Stimulated activated CD4-positive, alpha-beta T cell treated with anti-CD3 and anti-CD28 coated beads, Interleukin-2, amount 100 ng/mL, for 4 hours (primary cell): ENCODE measurements around the gene PSPH.

Experiments
- DNase-seq: peaks from one replicate; pipeline ENCODE4 v3.0.0-alpha.2; 2020; ENCODE audit warnings: low read depth

The PSPH gene

GRCh38 chr7:55996856-55997500 lies 54.3 kb downstream of the PSPH start:
- no peak for DNase-seq

DNA sequence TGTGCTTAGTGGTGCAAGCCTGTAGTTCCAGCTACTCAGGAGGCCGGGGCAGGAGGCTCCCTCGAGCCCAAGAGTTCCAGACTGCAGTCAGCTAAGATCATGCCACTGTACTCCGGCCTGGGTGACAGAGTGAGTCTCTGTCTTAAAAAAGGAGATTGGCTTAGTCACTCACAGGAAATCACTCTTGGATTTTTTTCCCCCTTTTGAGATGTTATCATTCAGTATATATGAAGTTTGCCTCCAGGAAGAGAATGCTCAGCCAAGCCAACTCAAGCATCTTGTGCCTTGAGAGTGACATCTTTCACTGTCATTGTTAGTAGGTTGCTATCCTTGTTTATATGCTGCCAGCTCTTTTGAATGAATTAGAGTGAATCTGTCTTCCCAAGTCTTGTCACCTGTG lies 58.9 kb downstream of the PSPH start:
- no peak for DNase-seq

DNA sequence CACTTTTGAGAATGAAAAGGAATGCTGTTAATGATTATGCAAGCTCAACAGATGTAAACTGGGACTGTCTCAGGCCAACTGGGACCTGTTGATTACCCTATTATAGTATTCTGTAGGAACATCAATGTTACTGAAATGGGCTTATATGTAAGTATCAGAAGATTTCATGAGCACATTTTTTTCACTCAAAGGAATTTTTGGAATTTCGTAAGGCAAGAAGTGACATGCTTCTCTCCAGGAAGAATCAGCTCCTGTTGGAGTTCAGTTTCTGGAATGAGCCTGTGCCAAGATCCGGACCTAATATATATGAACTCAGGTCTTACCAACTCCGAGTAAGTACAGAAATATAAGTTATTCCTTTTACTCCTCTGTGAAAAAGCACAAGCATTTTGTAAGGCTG lies 67.7 kb downstream of the PSPH start:
- DNase-seq: no peak

DNA sequence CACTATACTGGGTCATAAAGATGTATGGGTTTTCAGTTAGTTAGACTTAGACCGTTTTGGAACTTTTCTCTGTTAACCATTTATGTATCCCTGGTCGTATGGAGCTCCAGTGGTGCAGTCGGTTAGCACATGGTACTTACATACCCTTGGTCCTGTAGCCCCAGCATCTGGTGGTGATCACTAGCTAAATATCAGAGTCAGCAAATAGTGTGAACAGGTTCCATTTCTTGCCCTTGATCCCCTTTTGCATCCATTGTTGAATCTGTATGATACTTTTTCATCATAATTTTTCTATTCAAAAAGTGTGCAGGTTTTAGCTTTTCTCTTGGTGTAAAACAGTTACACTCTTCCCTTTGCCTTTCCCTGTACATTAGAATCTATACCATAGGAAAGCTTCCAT lies 71.0 kb downstream of the PSPH start:
- no peak for DNase-seq

DNA sequence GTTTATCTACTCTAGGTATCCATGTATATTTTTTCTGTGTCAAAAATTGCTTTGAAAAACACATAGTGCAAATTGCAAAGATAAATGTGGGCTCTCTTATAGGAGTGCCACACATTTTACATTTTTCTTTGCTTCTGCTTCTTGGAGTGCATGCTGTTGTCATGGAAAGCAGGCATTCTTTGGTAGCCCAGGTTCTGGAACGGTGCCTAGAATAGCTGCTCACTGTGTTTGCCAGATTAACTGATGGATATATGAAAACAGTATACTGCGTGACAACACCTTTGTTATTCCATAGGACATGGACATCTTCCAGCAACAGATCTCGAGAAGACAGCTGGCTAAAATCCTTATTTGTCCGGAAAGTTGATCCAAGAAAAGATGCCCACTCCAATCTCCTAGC lies 73.4 kb downstream of the PSPH start:
- no peak for DNase-seq

DNA sequence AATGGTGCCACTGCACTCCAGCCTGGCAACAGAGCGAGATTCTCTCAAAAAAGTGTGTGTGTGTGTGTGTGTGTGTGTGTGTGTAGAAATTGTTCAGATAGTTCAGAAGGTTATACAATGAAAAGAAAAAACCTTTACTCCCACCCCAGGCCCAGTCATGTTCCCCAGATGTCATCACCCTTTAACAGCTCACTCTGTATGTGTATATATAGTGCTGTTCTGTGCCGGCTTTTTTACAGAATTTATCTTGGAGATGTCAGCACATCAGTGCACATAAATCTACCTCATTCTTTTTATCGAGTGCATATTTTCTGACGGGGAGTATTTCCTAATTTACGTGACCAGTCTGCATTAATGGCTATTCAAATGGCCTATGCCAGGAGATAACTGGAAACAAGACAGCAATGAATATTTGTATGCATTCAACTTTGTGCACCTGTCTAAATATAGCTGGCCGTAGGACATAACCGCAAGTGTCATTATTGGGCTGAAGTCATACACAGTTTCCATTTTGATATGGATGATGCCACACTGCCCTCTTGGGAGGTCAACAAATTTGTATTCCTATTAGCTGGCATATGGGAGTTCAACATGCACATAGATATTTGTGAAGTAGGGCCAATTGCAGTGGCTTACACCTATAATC lies 75.1 kb downstream of the PSPH start:
- DNase-seq: no peak

- DNase-seq: no peak
Measured at GRCh38 chr7:55973747-55974250, 77.4 kb downstream of the PSPH start.

GRCh38 chr7:55970978-55971377 lies 80.3 kb downstream of the PSPH start:
- no peak for DNase-seq

DNA sequence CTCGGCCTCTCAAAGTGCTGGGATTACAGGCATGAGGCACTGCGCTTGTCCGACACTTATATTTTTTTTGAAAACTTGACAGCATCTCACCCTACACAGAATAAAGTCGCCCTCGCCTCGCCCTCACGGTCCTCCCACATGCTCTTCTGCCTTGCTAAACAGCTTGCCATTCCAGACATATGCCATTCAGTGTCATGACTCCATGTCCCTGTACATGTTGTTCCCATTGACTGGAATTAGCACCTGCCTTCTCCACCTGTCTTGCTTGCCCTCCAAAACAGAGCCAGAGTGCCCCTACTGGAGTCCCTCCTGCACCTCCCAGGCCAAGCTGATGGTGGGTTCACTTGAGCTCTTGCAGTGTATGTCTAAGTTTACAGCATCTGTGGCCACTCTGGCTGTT lies 80.7 kb downstream of the PSPH start:
- DNase-seq: no peak

DNA sequence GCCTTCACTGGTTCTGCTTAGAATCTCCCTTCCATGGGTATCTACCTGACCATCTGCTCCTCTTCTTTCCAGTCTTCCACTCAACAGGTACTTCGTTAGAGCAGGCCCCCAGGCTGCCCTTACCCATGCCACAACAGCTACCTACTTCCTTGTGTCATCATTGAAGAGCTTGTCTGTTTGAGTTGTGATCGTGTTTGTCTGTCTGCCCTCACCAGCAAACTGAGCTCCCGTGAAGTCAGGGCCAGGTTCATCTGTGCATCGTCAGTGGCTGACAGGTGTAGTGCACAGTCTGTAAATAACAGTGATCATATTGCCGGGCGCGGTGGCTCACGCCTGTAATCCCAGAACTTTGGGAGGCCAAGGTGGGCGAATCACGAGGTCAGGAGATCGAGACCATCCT lies 81.9 kb downstream of the PSPH start:
- DNase-seq: no peak

- DNase-seq: no peak
Measured at GRCh38 chr7:55966851-55967250, 84.4 kb downstream of the PSPH start.

GRCh38 chr7:55965805-55966421 lies 85.3 kb downstream of the PSPH start:
- DNase-seq: no peak

GRCh38 chr7:55965100-55965470 lies 86.2 kb downstream of the PSPH start:
- DNase-seq: no peak

GRCh38 chr7:55964261-55965099 lies 86.8 kb downstream of the PSPH start, which contains the start of gene NIPSNAP2:
NIPSNAP2 (plus strand) TSS chr7:55964585; CDS start chr7:55964610, 25 bp downstream.
- peak; percentile 33 for DNase-seq

DNA sequence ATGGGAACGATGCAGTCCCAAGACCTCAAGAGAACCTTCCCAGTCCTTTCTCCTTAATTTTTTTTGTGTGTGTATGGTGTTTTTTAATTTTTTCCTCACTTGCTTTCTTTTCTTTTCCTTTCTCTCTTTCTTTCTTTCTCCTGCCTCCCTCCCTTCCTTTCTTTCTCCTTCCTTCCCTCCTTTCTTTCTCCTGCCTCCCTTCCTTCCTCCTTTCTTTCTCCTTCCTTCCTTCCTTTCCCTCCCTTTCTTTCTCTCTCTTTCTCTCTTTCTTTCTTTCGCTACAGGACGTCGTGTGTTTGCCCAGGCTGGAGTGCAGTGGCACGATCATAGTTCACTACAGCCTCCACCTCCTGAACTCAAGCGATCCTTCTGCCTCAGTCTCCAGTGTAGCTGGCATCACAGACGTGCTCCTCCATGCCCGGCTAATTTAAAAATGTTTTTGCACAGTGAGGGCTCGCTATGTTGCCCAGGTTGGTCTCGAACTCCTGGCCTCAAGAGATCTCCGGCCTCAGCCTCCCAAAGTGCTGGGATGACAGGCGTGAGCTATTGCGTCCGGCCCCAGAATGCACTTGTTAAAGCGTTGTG lies 87.6 kb downstream of the PSPH start:
- no peak for DNase-seq

DNA sequence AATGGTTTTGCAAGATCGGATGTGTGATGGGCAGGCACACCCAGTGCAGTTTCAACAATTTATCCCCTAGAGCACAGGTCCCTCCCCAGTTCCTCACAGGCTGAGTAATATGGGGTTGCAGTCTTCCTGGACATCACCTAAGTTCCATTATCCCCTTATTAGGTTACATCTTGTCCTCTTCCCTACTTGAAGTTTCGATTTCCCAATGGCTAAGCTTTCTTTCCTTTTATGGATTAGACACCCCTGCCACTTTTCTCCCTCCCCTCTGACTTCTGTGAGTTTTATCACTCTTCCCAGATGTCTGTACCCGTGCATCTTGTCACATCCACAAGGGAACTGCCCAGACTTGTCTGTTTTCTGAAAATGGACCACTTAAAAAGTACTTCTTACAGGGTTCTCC lies 89.2 kb downstream of the PSPH start:
- no peak for DNase-seq
